GM23338 (cell line): ENCODE data around the gene CCDC40. TPM values are rescaled to one million over a fixed set of nuclear protein-coding genes. Genes with fewer than 3 reads are reported as not detected.

Experiments
- ATAC-seq: fragments of 200-7000 bp; cut with Tn5 transposase; 3 replicates; pipeline ENCODE4 v1.9.1; 2020
- DNase-seq: peaks from one replicate; pipeline ENCODE4 v3.0.0-alpha.2; 2015; ENCODE audit warnings: low spot score
- H2AFZ ChIP-seq: fragments of 200-600 bp; sonication (generic); 2 replicates; pipeline ENCODE4 v1.8.0; 2016; ENCODE audit warnings: antibody characterized with exemption, mild to moderate bottlenecking, moderate library complexity
- H3F3A ChIP-seq: fragments of 200-600 bp; sonication (generic); replicated peaks from 2 replicates; pipeline ENCODE4 v1.8.0; 2017; ENCODE audit warnings: antibody characterized with exemption, mixed run types, low read depth
- H3K27ac ChIP-seq: fragments of 200-600 bp; sonication (generic); 2 replicates; pipeline ENCODE4 v1.6.1; 2016; ENCODE audit warnings: low read depth
- H3K27me3 ChIP-seq: fragments of 200-600 bp; sonication (generic); 2 replicates; pipeline ENCODE4 v1.8.0; 2016; ENCODE audit warnings: mild to moderate bottlenecking, mixed run types, moderate library complexity; ENCODE audit not compliant: insufficient read depth
- H3K36me3 ChIP-seq: fragments of 200-600 bp; sonication (generic); 2 replicates; pipeline ENCODE4 v1.8.0; 2016; ENCODE audit warnings: mild to moderate bottlenecking; ENCODE audit not compliant: insufficient read depth
- H3K4me1 ChIP-seq: fragments of 200-600 bp; sonication (generic); 2 replicates; pipeline ENCODE4 v1.8.0; 2016; ENCODE audit warnings: mild to moderate bottlenecking, moderate library complexity; ENCODE audit not compliant: insufficient read depth
- H3K4me2 ChIP-seq: fragments of 200-600 bp; sonication (generic); 2 replicates; pipeline ENCODE4 v1.7.1; 2017; ENCODE audit warnings: mixed run types
- H3K4me3 ChIP-seq: fragments of 200-600 bp; sonication (generic); 2 replicates; pipeline ENCODE4 v1.6.1; 2016; ENCODE audit warnings: mixed run types
- H3K79me2 ChIP-seq: fragments of 200-600 bp; sonication (generic); replicated peaks from 2 replicates; pipeline ENCODE4 v1.8.0; 2017; ENCODE audit warnings: mild to moderate bottlenecking; ENCODE audit not compliant: insufficient read depth
- H3K9me2 ChIP-seq: fragments of 200-600 bp; sonication (generic); 2 replicates; pipeline ENCODE4 v1.8.0; 2017; ENCODE audit not compliant: insufficient read depth
- H4K20me1 ChIP-seq: fragments of 200-600 bp; sonication (generic); replicated peaks from 2 replicates; pipeline ENCODE4 v1.8.0; 2017; ENCODE audit warnings: mild to moderate bottlenecking; ENCODE audit not compliant: insufficient read depth
- H3K27ac Mint-ChIP-seq: 2 replicates; pipeline ENCODE4 v1.8.0; 2020; ENCODE audit warnings: inconsistent platforms, mild to moderate bottlenecking, moderate library complexity, mixed read lengths
- H3K27me3 Mint-ChIP-seq: 3 replicates; pipeline ENCODE4 v1.8.0; 2022; ENCODE audit warnings: low read depth, mild to moderate bottlenecking, moderate library complexity, mixed read lengths, inconsistent platforms; ENCODE audit not compliant: insufficient read depth, poor library complexity
- H3K36me3 Mint-ChIP-seq: 3 replicates; pipeline ENCODE4 v1.8.0; 2021; ENCODE audit warnings: low read depth, mild to moderate bottlenecking, inconsistent platforms, moderate library complexity, mixed read lengths
- H3K4me1 Mint-ChIP-seq: 3 replicates; pipeline ENCODE4 v1.8.0; 2020; ENCODE audit warnings: mild to moderate bottlenecking, inconsistent platforms, mixed read lengths
- H3K4me3 Mint-ChIP-seq: 3 replicates; pipeline ENCODE4 v1.8.0; 2021; ENCODE audit warnings: moderate library complexity, mild to moderate bottlenecking, inconsistent platforms, mixed read lengths
- H3K9me3 Mint-ChIP-seq: 3 replicates; pipeline ENCODE4 v1.8.0; 2020; ENCODE audit warnings: moderate library complexity, mild to moderate bottlenecking, inconsistent platforms, mixed read lengths
- CTCF ChIP-seq, 2 experiments: fragments of 200-600 bp in 1 of 2; sonication (generic) in 1 of 2; conservative IDR thresholded peaks; 2 replicates each; pipeline versions ENCODE4 v1.5.1 to v1.6.1; 2016 to 2017; ENCODE audit warnings: antibody characterized with exemption in 2 of 2, low read depth in 2 of 2, mild to moderate bottlenecking in 2 of 2, moderate library complexity in 1 of 2
- ETS1 ChIP-seq: IDR thresholded peaks from 2 replicates; pipeline ENCODE4 v1.6.1; 2016; ENCODE audit warnings: antibody characterized with exemption
- NANOG ChIP-seq: IDR thresholded peaks from 2 replicates; pipeline ENCODE4 v1.6.1; 2016; ENCODE audit warnings: antibody characterized with exemption, borderline replicate concordance
- REST ChIP-seq: IDR thresholded peaks from one replicate; pipeline ENCODE4 v1.6.1; 2018; ENCODE audit warnings: antibody characterized with exemption; ENCODE audit not compliant: unreplicated experiment
- ZNF114 ChIP-seq: fragments of 250-450 bp; sonication (Bioruptor Pico); IDR thresholded peaks from 2 replicates; pipeline ENCODE4 v1.5.0; 2020; ENCODE audit warnings: mild to moderate bottlenecking, moderate library complexity
- ZNF331 ChIP-seq: fragments of 250-450 bp; sonication (Bioruptor Pico); IDR thresholded peaks from 2 replicates; pipeline ENCODE4 v1.5.0; 2020; ENCODE audit warnings: low read depth, mild to moderate bottlenecking, moderate library complexity
- ZNF462 ChIP-seq: fragments of 250-450 bp; sonication (Bioruptor Pico); IDR thresholded peaks from 2 replicates; pipeline ENCODE4 v1.5.0; 2020; ENCODE audit warnings: mild to moderate bottlenecking, moderate library complexity
- polyA plus RNA-seq: library from polyadenylated mRNA; unstranded; fragments of >200 nt; fragmentation: Nextera tagmentation; extraction: Ambion mirVana; gene quantifications from 2 replicates; pipeline ENCODE4 v1.2.1, GENCODE V29; 2016
- total RNA-seq: library from RNA; depleted of rRNA; stranded (reverse); fragments of >200 nt; shearing (Covaris generic); gene quantifications from 2 replicates; pipeline ENCODE4 v1.2.3, GENCODE V29; 2014

CCDC40 gene
- total and polyA plus RNA-seq, 2 experiments from 2014 or later = 7.6 to 8.1 TPM

GRCh38 chr17:80104321-80104955, 68.0 kb downstream of the CCDC40 start:
- Histone ChIP-seq H3K4me1 (peaks cover 10% of the 10 kb centered on the region; the same call in 1 of the 2 replicates), H3F3A (0 out of 2 replicates have a peak, but pooled peaks cover 4% of the 10 kb centered on the region), H3K79me2 (0 out of 2 replicates have a peak, but pooled peaks cover 5% of the 10 kb centered on the region), H3K4me3 (no peak overlapping the region), H2AFZ (no peak overlapping the region), H3K27ac (no peak overlapping the region), H3K36me3 (no peaks in the 10 kb centered on the region), H3K4me2 (no peak overlapping the region), H3K9me2 (no peaks in the 10 kb centered on the region), H4K20me1 (no peaks in the 10 kb centered on the region), H3K27me3 (peaks cover 8% of the 10 kb centered on the region; the same call in 1 of the 2 replicates)
- Mint-ChIP-seq H3K36me3 (peaks cover 3% of the 10 kb centered on the region; the same call in 2 of the 3 replicates), H3K27me3 (peaks cover 17% of the 10 kb centered on the region), H3K9me3 (no peaks in the 10 kb centered on the region; the same call in 2 of the 3 replicates), H3K4me3 (no peak overlapping the region), H3K4me1 (peaks cover 22% of the 10 kb centered on the region), H3K27ac (no peak overlapping the region)
- no peak for TF ChIP-seq ZNF331 (CRISPR knock-in tag)
- TF ChIP-seq NANOG = no peak
- TF ChIP-seq ZNF462 (CRISPR knock-in tag) = no peak
- no peak for TF ChIP-seq REST
- TF ChIP-seq ETS1 = no peak
- no peak for TF ChIP-seq ZNF114 (CRISPR knock-in tag)
- TF ChIP-seq CTCF (conservative IDR thresholded peaks at IDR 0.05; ENCODE audit: low read depth in 2 of 2) = no peak
- no peak for DNase-seq
- peak; percentile 2; the same call in 1 of the 3 replicates for ATAC-seq
